RPMI7951 (cell line): ENCODE data around the gene DAGLA. TPM values are rescaled to one million over a fixed set of nuclear protein-coding genes. Genes with fewer than 3 reads are reported as not detected.
A peak's percentile ranks its signal among the peaks of the same experiment; 100 is the strongest.
"Not testable (repeated sequence)": the region's sequence is repeated elsewhere in the genome, so short reads cannot be mapped to it uniquely, and the experiment has no call there.

ENCODE experiments used
- DNase-seq: peaks from one replicate; pipeline ENCODE4 v3.0.0-alpha.2; 2012; ENCODE audit warnings: low read depth
- total RNA-seq: library from RNA; depleted of rRNA; stranded (reverse); fragments of >200 nt; shearing (Covaris generic); gene quantifications from 2 replicates; pipeline ENCODE4 v1.2.3, GENCODE V29; 2014

Gene DAGLA
- total RNA-seq, 1 experiment from 2014 or later: 0.96 TPM

DNA sequence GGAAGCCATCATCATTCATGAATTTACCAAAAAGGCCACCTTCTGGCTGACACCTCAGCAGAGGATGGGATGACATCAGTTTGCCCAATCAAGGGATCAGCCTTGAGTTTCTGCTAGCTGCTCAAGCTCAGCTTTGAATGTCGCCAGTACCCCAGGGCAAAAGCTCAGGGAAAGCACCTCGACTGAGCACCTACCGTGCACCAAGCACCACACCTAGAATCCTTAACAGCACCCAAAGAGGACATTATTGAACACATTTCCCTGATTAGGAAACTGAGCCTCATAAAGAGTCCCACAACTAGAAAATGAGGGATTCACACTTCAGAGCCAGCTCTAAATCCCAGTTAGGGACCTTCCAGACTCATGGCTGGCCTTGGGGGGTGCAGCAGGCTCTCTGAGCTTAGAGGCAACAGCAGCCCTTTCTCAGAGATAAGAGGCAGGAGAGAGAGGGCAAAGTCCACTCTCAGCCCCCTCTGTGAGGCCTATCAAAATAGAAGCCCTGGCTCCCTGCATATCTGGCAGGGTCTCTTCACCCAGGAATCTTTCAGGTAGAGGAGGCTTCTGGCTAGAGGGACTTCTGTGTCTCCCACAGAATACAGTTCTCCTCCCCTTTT, 13.4 kb upstream of the DAGLA start:
- DNase-seq: no peak

DNA sequence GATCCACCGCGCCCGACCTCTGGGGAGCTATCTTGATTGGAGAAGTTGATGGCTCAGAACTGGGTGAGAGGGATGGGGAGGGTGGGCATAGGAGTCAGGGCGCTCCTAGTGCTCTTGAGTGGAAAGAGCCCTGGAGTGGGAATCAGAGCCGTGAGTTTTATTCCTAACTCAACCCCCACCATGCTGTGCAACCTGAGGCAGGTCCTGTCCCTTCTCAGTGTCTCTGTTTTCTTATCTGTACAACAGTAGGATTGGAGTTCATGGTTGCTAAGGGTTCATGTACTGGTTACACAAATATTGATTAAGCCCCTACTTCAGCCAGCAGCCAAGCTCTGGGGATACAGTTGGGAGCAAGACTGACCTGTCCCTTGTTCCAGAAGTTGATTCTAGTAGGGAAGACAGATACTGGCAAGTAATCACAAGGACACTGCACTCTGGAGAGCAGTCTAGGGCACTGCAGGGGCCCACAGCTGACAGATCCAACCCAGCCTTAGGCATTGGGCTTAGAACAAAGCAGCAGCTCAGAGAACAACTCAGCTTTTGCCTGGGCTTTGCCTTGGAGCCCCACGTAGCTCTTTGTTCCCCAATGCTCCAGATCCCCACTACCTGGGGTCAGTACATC, 12.4 kb upstream of the DAGLA start:
- no peak for DNase-seq

DNA sequence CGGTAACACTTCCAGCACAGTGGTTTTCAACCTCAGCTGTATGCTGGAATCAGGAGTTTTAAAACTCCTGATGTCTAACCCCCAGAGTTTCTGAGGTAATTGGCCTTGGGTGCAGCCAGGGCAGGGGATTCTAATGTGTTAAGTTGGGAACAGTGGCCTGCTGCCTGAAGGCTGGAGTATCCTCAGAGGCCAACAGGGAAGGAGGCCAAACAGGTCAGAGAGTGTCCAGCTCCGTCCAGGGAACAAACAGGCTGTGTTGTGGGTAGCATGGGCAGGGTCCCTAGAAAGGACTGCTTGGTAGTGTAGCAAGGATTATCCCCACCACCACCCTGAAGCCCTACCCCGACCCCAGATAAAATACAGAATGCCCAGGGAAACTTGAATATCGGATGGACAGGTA, 10.8 kb upstream of the DAGLA start:
- DNase-seq: no peak

DNA sequence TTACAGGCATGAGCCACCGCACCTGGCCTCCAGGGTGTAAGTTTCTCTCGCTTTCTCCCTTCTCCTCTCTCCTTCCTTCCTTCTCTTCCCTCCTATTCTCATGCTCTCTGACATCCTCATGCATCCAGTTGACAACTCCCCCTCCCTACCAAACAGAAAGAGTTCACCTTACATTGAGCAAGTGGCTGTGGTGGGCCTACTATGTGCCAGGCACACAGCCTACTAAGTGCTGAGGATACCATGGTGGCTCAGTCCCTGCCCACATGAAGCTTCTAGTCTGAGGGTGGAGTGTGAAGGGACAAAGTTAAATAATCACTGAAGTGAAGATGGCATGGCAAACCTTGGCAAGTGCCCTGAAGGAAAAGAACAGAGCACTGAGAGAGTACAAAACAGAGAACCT, 9.6 kb upstream of the DAGLA start:
- no peak for DNase-seq

DNA sequence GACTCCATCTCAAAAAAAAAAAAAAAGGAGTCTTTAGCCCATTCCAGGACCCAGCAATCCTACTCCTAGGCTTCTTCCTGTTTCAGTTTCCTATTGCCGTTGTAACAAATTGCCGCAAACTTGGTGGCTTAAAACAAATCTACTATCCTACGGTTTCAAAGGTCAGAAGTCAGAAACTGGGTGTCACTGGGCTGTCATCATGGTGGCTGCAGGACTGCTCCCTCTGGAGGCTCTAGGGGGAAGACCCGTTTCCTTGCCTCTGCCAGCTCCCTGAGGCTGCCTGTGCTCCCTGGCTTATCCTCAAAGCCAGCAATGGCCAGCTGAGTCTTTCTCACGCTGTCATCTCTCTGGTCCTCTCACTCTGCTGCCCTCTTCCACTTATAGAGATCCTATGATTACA, 8.7 kb upstream of the DAGLA start:
- DNase-seq: peak; percentile 29

DNA sequence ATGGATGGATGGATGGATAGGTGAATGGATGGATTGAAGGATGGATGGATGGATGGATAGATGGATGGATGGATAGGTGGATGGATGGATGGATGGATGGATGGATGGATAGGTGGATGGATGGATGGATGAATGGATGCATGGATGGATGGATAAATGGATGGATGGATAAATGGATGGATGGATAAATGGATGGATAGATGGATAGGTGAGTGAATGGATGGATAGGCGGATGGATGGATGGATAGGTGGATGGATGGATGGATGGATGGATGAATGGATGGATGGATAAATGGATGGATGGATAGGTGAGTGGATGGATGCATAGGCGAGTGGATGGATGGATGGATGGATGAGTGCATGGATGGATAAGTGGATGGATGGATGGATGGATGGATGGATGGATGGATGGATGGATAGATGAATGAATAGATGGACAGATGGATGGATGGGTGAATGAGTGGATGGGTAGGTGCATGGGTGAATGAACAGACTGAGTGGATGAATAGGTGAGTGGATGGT, 6.2 kb upstream of the DAGLA start:
- DNase-seq: not testable (repeated sequence)

DNA sequence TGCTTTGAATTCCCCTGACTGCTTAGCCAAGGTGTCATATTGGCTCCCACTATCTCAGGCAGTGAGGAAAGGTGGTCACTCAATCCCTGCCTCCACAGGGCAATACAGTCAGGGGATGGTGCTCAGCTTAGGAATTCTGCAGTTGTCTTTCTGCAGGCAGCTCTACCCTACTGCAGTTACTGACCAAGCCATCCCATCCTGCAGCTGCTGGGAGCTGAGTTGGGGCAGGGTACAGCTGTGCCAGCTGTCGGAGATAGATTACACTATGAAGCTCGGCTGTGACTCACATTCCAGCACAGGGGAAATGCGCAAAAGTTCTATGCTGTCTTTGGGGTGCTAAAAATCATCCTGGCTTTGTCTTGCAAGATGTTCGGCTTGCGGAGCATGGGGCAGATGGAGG, 4.4 kb upstream of the DAGLA start:
- no peak for DNase-seq

DNA sequence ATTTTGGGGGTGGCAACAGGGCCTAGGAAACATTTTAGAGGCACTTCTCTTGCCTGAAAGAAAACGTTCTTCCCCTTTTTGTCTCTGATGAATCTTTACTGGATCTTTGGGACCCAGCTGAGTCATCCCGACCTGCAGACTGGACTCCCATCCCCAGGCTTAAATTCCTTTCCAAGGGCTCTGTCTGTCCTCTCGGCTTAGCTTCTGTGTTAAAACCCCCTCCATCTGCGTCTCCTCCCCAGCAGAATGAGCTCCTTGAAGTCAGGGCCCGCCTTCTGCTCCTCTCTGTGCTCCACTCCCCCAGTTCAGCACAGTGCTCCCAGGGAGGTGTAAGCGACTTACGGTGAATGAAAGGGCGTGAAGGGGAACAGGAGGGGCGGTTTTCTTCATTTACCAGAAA, 895 bp upstream of the DAGLA start:
- DNase-seq: no peak

DNA sequence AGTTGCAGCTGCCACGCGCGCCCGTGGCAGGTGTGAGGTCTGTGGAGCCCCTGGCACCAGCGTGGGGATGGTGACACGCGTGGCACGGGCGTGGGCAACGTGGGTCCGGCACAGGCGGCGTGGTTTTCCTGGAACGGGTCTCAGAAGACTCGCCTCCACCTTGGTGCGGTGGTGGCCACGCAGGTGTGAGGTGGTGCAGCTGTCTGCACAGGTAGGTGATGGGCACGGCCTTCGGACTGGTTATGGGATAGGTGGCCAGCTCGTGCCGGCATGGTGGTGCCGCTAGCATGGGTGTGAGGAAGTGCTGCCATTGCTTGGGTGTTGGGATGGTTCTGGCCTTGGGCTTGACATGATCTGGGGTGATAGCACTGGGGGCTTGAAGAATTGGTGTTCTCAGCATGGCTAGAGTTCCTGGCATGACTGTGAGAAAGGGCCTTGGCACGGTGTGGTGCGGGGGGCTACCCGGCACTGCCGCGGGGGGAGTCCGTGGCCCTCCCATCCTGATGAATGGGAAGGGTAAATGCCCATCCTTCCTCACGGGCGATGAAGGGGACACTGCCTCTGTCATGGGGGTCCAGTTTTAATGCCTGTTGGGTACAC, 531 bp downstream of the DAGLA start:
- DNase-seq: no peak

DNA sequence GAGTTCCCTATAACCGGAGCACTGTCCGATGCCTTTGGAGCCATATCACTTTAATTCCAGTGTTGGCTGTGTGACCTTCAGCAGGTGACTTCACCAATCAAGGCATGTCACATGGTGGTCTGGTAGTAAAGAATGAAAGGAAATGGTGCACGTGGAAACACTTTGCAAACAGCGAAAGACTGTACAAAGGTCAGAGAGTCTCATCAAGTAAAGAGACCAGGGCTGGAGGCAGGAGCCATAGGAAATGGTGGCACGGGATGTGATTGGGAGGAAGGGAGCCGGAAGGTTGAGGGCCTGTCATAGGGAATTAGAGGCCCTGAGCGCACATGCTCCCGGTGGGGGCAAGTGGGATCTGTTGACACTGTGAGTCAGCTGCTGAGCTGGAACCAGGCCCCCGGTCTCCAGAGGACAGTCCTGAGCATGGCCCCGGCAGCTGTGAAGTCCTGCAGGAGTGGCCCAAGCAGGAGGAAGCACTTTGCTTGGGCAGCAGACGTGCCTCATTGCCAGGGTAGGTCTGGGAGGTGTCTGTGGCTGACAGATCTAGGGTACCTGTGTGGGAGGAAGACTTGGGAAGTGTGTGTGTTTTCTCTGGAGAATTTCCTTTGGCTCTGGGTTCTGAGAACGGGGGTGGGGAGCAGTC, 2.0 kb downstream of the DAGLA start:
- no peak for DNase-seq

DNA sequence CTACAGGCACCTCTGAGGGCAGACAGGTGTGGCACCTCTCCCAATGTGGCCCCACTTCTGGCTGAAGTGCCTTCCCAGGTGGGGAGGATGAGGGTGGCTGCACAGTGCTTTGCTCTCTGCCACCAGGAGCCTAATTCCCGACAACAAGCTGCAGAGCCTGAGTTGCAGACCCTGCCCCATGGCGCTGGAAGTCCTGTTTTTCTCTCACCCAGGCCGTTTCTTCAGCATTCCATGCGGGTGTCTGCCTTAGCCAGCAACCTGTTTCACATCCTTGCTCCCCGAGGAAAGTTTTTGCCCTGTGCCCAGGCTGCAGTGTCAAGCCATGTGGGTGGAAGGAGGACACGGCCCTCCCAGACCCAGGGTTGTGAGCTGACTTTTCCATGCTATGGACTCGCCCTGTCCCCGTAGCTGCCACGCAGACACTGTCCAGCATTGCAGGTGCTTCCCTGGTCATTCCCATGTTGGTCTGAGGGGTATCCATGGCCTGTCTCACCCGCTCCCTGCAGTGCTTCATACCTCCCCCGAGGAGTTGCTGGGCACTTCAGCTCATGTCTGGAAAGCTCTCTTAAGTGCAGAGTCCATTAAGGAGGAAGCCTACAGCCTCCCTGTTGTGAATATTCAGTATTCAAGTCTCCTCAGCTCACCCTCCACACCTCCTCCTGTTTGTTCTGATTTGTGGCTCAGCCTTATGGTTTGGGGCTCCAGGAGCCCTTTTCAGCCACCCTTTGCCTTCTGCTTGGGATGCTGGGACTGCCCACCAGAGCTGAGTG, 2.9 kb downstream of the DAGLA start:
- no peak for DNase-seq

DNA sequence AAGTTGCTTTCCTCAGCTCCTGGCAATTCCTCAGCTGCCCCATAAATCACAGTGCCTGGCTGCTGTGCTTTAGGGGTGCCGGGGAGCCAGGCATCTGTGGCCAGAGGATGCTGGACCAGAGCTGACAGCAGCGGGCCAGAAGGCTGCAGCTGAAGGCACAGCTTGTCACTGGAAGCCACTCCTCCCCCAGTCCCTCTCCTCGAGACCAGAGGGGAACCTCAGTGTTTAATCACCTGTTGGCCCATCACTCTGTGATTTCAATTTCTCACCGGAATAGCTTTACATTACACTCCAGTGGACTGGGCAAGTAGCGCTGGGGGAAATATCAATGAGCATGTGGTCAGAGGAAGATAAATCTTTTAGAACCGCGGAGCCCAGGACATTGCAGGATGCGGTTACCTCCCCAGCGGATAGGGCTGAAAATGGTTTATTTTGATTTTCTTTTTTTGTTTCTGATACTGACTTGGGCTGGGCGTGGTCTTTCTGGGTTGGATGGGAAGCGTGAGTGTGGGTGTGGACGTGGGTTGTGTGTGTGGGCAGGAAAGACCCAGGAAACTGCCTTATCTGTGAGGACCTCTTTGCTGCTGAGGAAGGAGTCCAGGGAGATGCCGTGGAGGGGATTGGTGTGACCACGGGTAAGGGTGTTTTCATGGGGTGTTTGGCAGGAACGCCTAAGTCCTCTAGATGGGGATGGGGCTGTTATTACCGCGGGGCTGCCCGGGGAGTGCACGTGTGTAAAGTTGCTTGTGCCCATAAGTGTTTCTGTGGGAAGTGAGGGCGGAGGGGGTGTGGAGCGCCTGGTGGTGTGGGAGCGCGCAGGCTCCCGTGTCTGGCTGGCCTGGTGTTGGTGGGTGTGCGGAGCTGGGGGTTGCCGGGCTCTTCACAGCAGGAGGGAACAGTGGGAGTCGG, 4.0 kb downstream of the DAGLA start:
- no peak for DNase-seq

DNA sequence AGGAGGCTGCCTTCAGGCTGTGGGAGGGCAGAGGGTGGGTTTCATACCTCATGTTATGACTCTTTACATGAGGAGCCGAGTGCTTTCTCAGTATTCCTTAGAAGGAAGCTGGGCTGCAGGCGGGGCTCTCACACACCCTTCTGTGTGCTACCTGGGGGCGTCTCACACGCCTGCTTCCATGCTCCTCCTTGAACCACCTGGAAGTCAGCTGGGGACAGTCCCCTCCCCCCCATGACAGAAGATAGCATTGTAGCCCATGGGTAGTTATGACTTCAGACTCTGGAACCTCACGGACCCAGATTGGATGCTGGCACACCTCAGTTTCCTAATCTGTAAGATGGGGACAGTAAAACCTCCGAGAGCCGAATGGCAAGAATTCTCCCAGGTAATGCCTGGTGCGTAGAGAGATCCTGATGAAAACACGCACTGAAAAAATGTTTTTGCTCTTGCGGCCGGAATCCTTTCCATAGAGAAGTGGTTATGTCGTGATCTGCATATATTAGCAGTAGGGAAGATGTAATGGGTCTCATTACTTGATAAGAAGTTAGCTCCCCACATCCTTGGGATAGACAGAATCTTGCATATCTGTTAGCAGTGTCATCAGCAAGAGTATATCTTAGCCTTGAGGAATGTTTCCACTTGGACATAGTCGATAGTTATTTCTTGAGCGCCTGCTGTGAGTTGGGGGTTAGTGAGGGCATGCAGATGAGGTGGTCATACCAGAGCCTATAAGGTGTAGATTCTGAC, 4.9 kb downstream of the DAGLA start:
- no peak for DNase-seq

DNA sequence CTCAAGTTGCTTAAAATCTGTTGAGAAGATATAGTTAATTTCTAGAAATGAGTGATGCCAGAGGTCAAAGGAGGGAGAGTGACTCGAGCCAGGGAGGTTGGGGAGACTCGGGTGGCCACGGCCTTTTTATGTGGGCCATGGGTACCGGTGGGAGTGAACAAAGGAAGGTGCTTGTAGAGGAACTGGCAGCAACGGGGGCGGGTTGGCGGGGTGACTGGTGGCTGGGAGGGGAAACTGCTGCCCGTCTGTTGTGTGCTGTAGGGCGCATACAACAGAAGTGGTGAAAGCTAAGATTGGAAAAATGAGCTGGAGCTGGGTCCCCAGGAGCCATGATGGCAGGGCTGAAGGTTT, 5.4 kb downstream of the DAGLA start:
- DNase-seq: no peak

DNA sequence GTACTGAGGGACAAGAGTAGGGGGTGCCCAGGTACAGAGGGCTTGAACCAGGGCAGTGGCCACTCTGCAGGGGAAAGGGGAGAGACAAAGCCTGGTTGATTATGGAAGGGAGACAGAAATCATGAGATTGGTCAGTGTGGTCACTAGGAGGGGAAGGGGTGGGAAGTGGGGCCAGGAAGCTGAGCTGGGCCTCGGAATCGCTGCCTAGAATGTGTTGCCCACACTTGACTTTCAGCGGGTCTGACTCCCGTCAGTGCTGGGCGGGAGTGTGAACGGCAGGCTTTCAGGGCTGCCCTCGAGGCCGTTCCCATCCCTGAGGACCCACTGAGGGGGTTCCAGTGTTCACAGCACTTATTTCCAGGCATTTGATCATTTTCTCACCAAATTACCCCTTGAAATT, 5.9 kb downstream of the DAGLA start:
- no peak for DNase-seq

DNA sequence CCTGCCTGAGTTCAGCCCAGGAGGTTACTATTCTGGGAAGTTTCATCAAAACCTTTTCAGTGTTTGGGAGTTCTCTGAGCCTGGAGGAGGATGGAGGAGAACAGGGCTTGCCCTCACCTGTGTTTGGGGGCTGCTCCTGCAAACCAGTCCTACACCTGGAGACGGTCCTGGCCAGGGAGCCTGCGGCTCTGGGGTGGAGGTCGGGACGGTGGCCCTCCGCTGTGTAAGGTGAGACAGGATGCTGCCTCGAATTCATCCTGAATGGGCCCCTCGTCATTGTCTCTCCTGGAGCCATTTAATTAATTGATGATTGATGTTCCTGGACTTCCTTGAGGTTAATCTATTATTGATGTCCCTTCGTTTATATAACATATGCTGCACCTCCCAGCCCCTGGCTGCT, 6.3 kb downstream of the DAGLA start:
- no peak for DNase-seq

DNA sequence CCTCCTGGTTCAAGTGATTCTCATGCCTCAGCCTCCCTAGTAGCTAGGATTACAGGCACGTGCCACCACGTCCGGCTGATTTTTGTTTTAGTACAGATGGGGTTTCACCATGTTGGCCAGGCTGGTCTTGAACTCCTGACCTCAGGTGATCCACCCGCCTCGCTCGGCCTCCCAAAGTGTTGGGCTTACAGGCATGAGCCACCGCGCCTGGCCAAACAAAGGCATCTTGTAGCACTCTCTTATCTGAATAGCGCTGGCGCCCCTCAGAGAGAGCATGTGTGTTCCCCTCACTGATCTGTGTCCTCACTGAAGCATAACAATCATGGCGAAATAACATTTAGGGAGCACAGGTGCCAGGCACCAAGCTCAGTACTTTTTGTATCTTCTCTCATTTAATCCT, 7.2 kb downstream of the DAGLA start:
- DNase-seq: no peak

DNA sequence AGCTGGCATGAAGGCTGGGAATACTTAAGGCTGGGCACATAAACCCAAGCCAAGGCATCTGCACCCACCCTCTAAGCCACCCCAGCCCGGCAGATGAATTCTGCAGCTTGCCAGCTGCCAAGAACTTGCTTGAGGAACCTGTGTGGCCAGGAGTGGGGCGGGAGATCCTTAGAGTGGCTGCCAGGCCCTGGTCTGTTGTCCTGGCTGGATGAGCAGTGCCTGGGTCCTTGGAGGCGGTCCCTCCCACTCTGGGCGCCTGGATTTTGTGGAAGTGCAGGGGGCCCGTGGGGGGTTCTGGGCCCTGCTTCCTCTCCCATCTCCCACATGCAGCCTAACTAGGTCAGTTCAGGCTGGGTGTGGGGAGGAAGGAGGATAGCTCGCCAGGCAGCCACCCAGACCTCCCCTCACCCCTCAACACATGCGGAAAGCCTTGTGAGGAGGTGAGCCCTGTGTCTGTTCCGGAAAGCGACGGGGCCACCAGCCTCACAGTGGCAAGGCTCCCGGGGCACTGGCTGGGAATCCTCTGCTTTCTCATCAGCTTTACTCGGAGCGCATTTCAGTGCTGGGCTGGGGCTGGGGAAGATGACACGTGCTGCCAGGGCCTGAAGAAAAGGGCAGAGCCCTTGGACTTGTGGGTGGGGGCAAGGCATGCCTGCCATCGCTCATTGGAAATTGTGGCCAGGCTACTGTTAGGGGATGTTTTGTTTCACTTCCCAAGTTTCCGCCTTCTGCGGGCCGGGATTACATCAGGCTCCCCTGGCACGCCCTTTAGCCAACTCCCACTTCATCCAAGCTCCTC, 8.4 kb downstream of the DAGLA start:
- DNase-seq: no peak

DNA sequence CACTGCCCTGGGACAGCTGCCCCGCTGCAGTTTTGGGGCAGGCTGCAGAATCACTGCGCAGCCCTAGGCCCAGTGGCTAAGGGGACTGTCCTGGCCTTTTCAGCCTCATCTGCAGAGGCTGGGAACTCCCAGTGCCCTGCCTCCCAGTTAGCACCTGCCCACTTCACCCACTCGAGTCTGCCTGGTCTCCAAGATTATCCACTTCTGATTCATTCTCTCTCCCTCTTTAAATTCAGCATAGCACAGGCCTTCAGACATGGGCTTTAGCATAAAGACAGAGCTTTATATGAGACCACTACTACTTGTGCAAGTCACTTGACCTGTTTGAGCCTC, 8.9 kb downstream of the DAGLA start:
- DNase-seq: no peak
